HepG2 (cell line): ENCODE measurements around the gene MACROH2A1. TPM values are rescaled to one million over a fixed set of nuclear protein-coding genes. Genes with fewer than 3 reads are reported as not detected.

Experiments used
- ATAC-seq: fragments of 200-7000 bp; cut with Tn5 transposase; 3 replicates; pipeline ENCODE4 v1.9.1; 2020; ENCODE audit warnings: mild to moderate bottlenecking, moderate library complexity
- BruUV-seq: library from RNA; stranded (reverse); fragments of 400-500 nt; replicated peaks from 2 replicates; lab custom pipeline; 2021; lab: Mats Ljungman, UMichigan
- CTCF ChIA-PET: fragments of 300-600 bp; formaldehyde crosslinking; extraction: SDS; loops from one replicate; lab custom pipeline; 2021; ENCODE audit warnings: low total read pairs, inconsistent platforms, low intra/inter-chr PET ratio; lab: Yijun Ruan, JAX
- POLR2A ChIA-PET: fragments of 350-600 bp; sonication (Branson Sonifier 250); formaldehyde crosslinking; loops from one replicate; lab custom pipeline; 2020; ENCODE audit warnings: antibody characterized with exemption, inconsistent platforms; lab: Yijun Ruan, JAX
- DNase-seq: peaks from one replicate; pipeline ENCODE4 v3.0.0-alpha.2; 2015; ENCODE audit warnings: low spot score
- FAIRE-seq: peaks from 3 replicates; lab custom pipeline; 2011; peaks lifted over from hg19 to GRCh38; lab: Jason Lieb, UNC
- H2AFZ ChIP-seq: one replicate; pipeline ENCODE4 v1.6.1; 2011; ENCODE audit warnings: low read length, inconsistent platforms
- H3K27ac ChIP-seq: fragments of 300-600 bp; 3 replicates; pipeline ENCODE4 v1.8.0; 2011; ENCODE audit warnings: mixed run types, mild to moderate bottlenecking, mixed read lengths, low read length, inconsistent platforms; ENCODE audit not compliant: insufficient read depth; ENCODE audit errors: extremely low read length
- H3K27me3 ChIP-seq, 2 experiments: fragments of 200-600 bp in 1 of 2; 2 replicates in 1 of 2; 3 replicates in 1 of 2; pipeline versions ENCODE4 v1.6.0 to v1.8.0; 2011; ENCODE audit warnings: low read length in 2 of 2, mild to moderate bottlenecking in 2 of 2, moderate library complexity in 2 of 2, inconsistent platforms in 1 of 2; ENCODE audit not compliant: insufficient read depth in 2 of 2, control insufficient read depth in 1 of 2
- H3K36me3 ChIP-seq, 2 experiments: fragments of 200-600 bp in 1 of 2; replicated peaks in 1 of 2; 2 replicates in 1 of 2; 3 replicates in 1 of 2; pipeline versions ENCODE4 v1.5.1 to v1.8.0; 2011; ENCODE audit warnings: low read length in 2 of 2, inconsistent platforms in 1 of 2; ENCODE audit not compliant: insufficient read depth in 2 of 2, control insufficient read depth in 1 of 2
- H3K4me1 ChIP-seq: 2 replicates; pipeline ENCODE4 v1.5.1; 2012; ENCODE audit warnings: low read length, inconsistent platforms; ENCODE audit not compliant: insufficient read depth
- H3K4me2 ChIP-seq: 2 replicates; pipeline ENCODE4 v1.6.0; 2011; ENCODE audit warnings: low read depth, low read length, inconsistent platforms
- H3K4me3 ChIP-seq, 3 experiments: fragments of 200-600 bp in 1 of 3; sonication (generic), shearing (Covaris generic) in 1 of 3; replicated peaks in 1 of 3; 2 replicates each; pipeline ENCODE4 v1.5.1; 2011 to 2016; ENCODE audit warnings: low read length in 3 of 3, inconsistent platforms in 2 of 3, low read depth in 2 of 3, mild to moderate bottlenecking in 2 of 3, control low read depth in 1 of 3, mixed read lengths in 1 of 3; ENCODE audit not compliant: insufficient read depth in 1 of 3
- H3K79me2 ChIP-seq: one replicate; pipeline ENCODE4 v1.6.1; 2011; ENCODE audit warnings: low read length, inconsistent platforms; ENCODE audit not compliant: insufficient read depth
- H3K9ac ChIP-seq: 2 replicates; pipeline ENCODE4 v1.6.0; 2011; ENCODE audit warnings: mild to moderate bottlenecking, low read depth, low read length, inconsistent platforms; ENCODE audit not compliant: insufficient read depth
- H3K9me3 ChIP-seq: 2 replicates; pipeline ENCODE4 v1.5.1; 2012; ENCODE audit warnings: mild to moderate bottlenecking, low read length
- H4K20me1 ChIP-seq: 2 replicates; pipeline ENCODE4 v1.6.0; 2011; ENCODE audit warnings: inconsistent platforms, mild to moderate bottlenecking, low read length, moderate library complexity; ENCODE audit not compliant: insufficient read depth
- E2F1 ChIP-seq: sonication (generic); formaldehyde crosslinking; IDR thresholded peaks from 2 replicates; pipeline ENCODE4 v1.5.0; 2020; ENCODE audit warnings: missing genetic modification reagents
- HDAC1 ChIP-seq: sonication (generic); formaldehyde crosslinking; IDR thresholded peaks from 2 replicates; pipeline ENCODE4 v1.5.1; 2020; ENCODE audit warnings: mild to moderate bottlenecking, missing genetic modification reagents
- HOXA5 ChIP-seq: sonication (generic); formaldehyde crosslinking; IDR thresholded peaks from 2 replicates; pipeline ENCODE4 v1.4.0; 2020; ENCODE audit warnings: missing genetic modification reagents
- JDP2 ChIP-seq: sonication (generic); formaldehyde crosslinking; IDR thresholded peaks from 2 replicates; pipeline ENCODE4 v1.8.1; 2022; ENCODE audit warnings: missing genetic modification reagents, borderline replicate concordance
- KDM5B ChIP-seq: sonication (generic); formaldehyde crosslinking; IDR thresholded peaks from 2 replicates; pipeline ENCODE4 v1.4.0; 2020; ENCODE audit warnings: missing genetic modification reagents, mild to moderate bottlenecking, borderline replicate concordance
- NFE2L1 ChIP-seq: sonication (generic); formaldehyde crosslinking; IDR thresholded peaks from 2 replicates; pipeline ENCODE4 v1.4.0; 2020; ENCODE audit warnings: missing genetic modification reagents, mild to moderate bottlenecking, borderline replicate concordance
- SKIL ChIP-seq: sonication (generic); formaldehyde crosslinking; IDR thresholded peaks from 2 replicates; pipeline ENCODE4 v1.8.0; 2022; ENCODE audit warnings: missing genetic modification reagents, mild to moderate bottlenecking, moderate library complexity, borderline replicate concordance
- SOX6 ChIP-seq, 2 experiments: fragments of 450-650 bp in 1 of 2; sonication (generic) in 1 of 2; formaldehyde crosslinking in 1 of 2; IDR thresholded peaks; 2 replicates each; pipeline versions ENCODE4 v1.4.0 to v1.6.1; 2017 to 2020; ENCODE audit warnings: antibody characterized with exemption in 1 of 2, mild to moderate bottlenecking in 1 of 2, missing genetic modification reagents in 1 of 2
- TCF7L2 ChIP-seq: IDR thresholded peaks from 2 replicates; pipeline ENCODE4 v1.6.1; 2011; ENCODE audit warnings: mild to moderate bottlenecking, low read depth, low read length, moderate library complexity
- TRAFD1 ChIP-seq: sonication (generic); formaldehyde crosslinking; IDR thresholded peaks from 2 replicates; pipeline ENCODE4 v1.5.1; 2020; ENCODE audit warnings: missing genetic modification reagents, mild to moderate bottlenecking, borderline replicate concordance
- TRIM24 ChIP-seq: sonication (generic); formaldehyde crosslinking; IDR thresholded peaks from 2 replicates; pipeline ENCODE4 v1.8.0; 2022; ENCODE audit warnings: mild to moderate bottlenecking, missing genetic modification reagents
- ZBTB7B ChIP-seq: sonication (generic); formaldehyde crosslinking; IDR thresholded peaks from 2 replicates; pipeline ENCODE4 v1.4.0; 2020; ENCODE audit warnings: missing genetic modification reagents
- ZFP82 ChIP-seq: sonication (generic); formaldehyde crosslinking; IDR thresholded peaks from 2 replicates; pipeline ENCODE4 v1.5.1; 2020; ENCODE audit warnings: mild to moderate bottlenecking, missing genetic modification reagents, borderline replicate concordance
- ZNF24 ChIP-seq: fragments of 450-650 bp; IDR thresholded peaks from 2 replicates; pipeline ENCODE4 v1.6.1; 2017; ENCODE audit warnings: antibody characterized with exemption, mild to moderate bottlenecking
- ZNF430 ChIP-seq: sonication (generic); formaldehyde crosslinking; IDR thresholded peaks from 2 replicates; pipeline ENCODE4 v1.9.0; 2021; ENCODE audit warnings: mild to moderate bottlenecking, missing genetic modification reagents
- WGBS: methylation state at CpG from one replicate; pipeline ENCODE4 v1.1.6; 2017; ENCODE audit warnings: low lambda C conversion rate; 5-methylcytosine and 5-hydroxymethylcytosine counted together
- in situ Hi-C: cut with HindIII; loops from 2 replicates; pipeline ENCODE4 v1.10.0; 2017; ENCODE audit warnings: low pct_unique_long_range_greater_than_20kb; ENCODE audit not compliant: extremely low pct_ligation_motif_present
- intact Hi-C: fragments of 100-400 bp; cut with micrococcal nuclease; formaldehyde crosslinking; loops from one replicate; pipeline ENCODE4 v1.10.0; 2022; ENCODE audit not compliant: unreplicated experiment
- polyA plus RNA-seq, 8 experiments: library from polyadenylated mRNA; depleted of rRNA in 3 of 8; stranded (reverse) in 7 of 8; unstranded in 1 of 8; fragments of >200 nt; fragmentation: Illumina TruSeq in 4 of 8; extraction: Trizol in 4 of 8; gene quantifications; 2 replicates each; pipeline versions ENCODE4 v1.2.1 to v1.2.3, GENCODE V29; 2011 to 2016; ENCODE audit warnings: low read depth in 4 of 8, missing spikeins in 1 of 8, mixed read lengths in 1 of 8; ENCODE audit not compliant: insufficient read depth in 1 of 8
- total RNA-seq, 5 experiments: library from RNA; depleted of rRNA; stranded (reverse); fragments of >200 nt; fragmentation: Illumina TruSeq; extraction: Trizol; gene quantifications; 2 replicates each; pipeline ENCODE4 v1.2.3, GENCODE V29; 2016; ENCODE audit warnings: low read depth in 1 of 5
- TF ChIP-seq, protein P1 (sequence below): sonication (generic); formaldehyde crosslinking; IDR thresholded peaks from 2 replicates; pipeline ENCODE4 v1.4.0; 2020; ENCODE audit warnings: missing genetic modification reagents, borderline replicate concordance

The MACROH2A1 gene
- total and polyA plus RNA-seq, 2 of the 13 experiments (the other 11 are each of a cell fraction or from before 2014, with no cell fraction given) = 69.1 to 158 TPM

DNA sequence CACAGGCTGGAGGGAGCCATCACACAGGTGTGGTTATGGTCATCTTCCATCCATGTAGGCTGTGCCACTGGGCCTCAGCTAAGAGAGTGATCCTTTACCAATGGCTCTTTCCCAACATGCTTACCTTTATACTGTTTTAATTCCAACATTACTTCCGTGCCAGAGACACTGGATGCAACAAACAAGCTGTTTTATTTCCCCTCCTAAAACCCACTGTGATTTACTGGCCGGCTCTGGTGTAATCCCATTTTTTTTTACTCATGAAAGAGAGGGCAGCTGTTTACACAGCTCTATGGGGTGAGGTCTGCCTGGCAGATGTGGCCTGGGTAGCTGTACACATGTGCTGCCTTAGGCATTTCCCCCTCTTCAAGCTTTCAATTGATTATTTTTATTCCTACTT, 58.5 kb downstream of the MACROH2A1 start (continued):
- TF ChIP-seq SKIL (CRISPR knock-in tag) (no peak), HOXA5 (CRISPR knock-in tag) (no peak), E2F1 (CRISPR knock-in tag) (no peak), HDAC1 (CRISPR knock-in tag) (no peak), SOX6 (IDR thresholded peaks at IDR 0.05) (no peak), SOX6 (CRISPR knock-in tag; IDR thresholded peaks at IDR 0.05) (no peak)

DNA sequence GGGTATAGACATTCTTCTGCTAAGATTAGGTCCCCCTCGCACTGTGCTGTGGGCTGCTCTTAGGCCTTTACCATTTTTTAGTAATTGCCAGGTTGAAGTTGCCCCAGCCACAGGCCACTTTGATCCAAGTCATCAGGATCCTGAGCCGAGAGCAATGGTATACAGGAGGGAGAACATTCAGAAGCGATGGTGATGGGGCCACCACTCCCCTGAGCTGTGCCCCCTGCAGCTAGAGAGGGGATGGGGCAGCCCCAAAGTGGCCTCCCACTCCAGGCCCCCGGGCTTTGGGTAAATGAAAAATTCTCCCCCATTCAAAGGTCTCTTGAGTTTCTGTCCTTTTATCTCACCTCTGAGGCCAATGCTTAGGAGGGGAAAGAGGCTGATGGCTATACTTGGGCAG, 59.4 kb downstream of the MACROH2A1 start:
- H3K9ac ChIP-seq = no peak overlapping the region
- no peak overlapping the region for H3K27ac ChIP-seq
- ATAC-seq (no peak), DNase-seq (no peak), FAIRE-seq (no peak)
- no peak overlapping the region for H3K4me2 ChIP-seq
- no peak overlapping the region for H2AFZ ChIP-seq
- in situ Hi-C loops (loop anchor here (10.0 kb wide), 1 partner anchor 305 kb away; the partner anchor contains the start of gene PITX1), intact Hi-C loops (loop anchor here (10.0 kb wide), 1 partner anchor 315 kb away; no protein-coding TSS in a partner anchor)
- CTCF ChIA-PET = no interaction called here
- POLR2A ChIA-PET = no interaction called here
- H3K36me3 ChIP-seq = peaks cover 51 to 97% of the 10 kb centered on the region in 2 experiments
- no peaks in the 10 kb centered on the region for H3K27me3 ChIP-seq
- no peak overlapping the region for H3K4me3 ChIP-seq
- H3K4me1 ChIP-seq = peaks cover 14% of the 10 kb centered on the region; the same call in 1 of the 2 replicates
- H3K79me2 ChIP-seq = no peaks in the 10 kb centered on the region
- BruUV-seq = no TSS peak
- H4K20me1 ChIP-seq = no peaks in the 10 kb centered on the region
- H3K9me3 ChIP-seq = no peaks in the 10 kb centered on the region
- 97% methylated on average over 4 of the region's 4 CpGs for WGBS
- TF ChIP-seq NFE2L1 (CRISPR knock-in tag) (no peak), ZNF24 (no peak), ZFP82 (CRISPR knock-in tag) (no peak), JDP2 (no peak), TRAFD1 (CRISPR knock-in tag) (no peak), ZBTB7B (CRISPR knock-in tag) (no peak), ZNF430 (CRISPR knock-in tag) (no peak), KDM5B (CRISPR knock-in tag) (no peak), TCF7L2 (no peak), TRIM24 (CRISPR knock-in tag) (no peak)
- TF ChIP-seq, protein P1, sequence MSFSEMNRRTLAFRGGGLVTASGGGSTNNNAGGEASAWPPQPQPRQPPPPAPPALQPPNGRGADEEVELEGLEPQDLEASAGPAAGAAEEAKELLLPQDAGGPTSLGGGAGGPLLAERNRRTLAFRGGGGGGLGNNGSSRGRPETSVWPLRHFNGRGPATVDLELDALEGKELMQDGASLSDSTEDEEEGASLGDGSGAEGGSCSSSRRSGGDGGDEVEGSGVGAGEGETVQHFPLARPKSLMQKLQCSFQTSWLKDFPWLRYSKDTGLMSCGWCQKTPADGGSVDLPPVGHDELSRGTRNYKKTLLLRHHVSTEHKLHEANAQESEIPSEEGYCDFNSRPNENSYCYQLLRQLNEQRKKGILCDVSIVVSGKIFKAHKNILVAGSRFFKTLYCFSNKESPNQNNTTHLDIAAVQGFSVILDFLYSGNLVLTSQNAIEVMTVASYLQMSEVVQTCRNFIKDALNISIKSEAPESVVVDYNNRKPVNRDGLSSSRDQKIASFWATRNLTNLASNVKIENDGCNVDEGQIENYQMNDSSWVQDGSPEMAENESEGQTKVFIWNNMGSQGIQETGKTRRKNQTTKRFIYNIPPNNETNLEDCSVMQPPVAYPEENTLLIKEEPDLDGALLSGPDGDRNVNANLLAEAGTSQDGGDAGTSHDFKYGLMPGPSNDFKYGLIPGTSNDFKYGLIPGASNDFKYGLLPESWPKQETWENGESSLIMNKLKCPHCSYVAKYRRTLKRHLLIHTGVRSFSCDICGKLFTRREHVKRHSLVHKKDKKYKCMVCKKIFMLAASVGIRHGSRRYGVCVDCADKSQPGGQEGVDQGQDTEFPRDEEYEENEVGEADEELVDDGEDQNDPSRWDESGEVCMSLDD = no peak
